SKM-1 treated with dmso at 0.1 percent for 144 hours (cell line): ENCODE measurements around the gene MRPL18.
"Not testable (repeated sequence)": the region's sequence is repeated elsewhere in the genome, so short reads cannot be mapped to it uniquely, and the experiment has no call there.

ENCODE experiments used
- DNase-seq: peaks from one replicate; lab custom pipeline; 2025; ENCODE audit not compliant: unreplicated experiment; lab: John Stamatoyannopoulos, UW

Gene MRPL18

DNA sequence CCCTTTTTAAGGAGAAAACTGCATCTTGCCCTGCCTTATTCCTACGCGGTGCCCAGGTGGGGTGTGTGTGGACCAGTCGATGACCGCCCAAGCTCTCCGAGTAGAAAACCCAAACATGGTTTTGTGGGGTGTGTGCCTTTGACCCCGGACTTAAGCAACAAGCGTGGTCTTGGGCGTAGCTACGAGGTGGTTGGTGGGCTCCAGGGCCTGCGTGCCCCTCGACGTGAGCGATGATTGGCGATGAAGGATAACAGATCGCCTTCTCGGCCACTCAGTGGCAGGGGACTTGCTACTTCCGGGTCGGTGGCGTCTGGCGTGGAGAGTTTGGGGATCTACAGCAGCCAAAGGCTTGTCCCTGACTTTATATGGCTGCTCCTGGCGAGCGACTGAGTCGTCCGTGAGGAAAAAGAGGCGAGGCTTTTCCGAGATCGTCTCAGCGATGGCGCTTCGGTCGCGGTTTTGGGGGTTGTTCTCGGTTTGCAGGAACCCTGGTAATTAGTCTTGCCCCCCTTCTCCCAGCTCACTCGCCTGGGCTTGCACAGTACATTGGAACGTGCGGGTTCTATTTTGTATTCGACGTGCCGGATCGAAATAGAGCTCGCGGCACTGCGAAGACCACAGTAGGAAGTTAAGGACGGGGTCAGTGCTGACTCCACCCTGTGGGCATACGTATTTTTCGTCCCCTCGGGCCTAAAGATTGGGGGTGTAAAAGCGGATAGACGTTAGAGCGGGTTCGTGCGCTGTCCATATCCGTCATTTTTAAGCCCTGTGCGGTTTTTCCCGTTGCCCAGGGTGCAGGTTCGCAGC lies at the start of gene MRPL18:
TSS of gene MRPL18 (plus strand) at position 319 of the 807 bp plus-strand sequence. CDS start at position 440, 121 bp downstream.
- DNase-seq = peak; percentile 94

DNA sequence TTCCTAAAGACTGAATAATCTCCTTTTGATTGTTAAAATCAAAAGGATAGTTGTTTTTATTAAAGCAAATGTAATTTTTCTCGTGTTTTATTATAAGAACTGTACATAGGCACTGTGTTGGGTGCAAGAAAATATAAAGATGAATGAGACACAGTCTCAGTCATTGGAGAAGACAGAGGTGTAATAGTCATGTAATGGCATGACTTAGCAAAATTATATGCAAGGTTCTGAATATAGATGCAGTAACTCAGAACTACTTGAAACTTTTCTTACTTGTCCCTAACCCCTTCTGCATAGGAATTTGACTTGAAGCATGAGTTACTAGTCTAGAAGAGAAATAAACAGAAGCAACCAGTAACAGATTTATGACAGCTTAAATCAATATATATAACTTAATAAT lies 48.1 kb upstream of the MRPL18 start:
- DNase-seq = no peak

- no peak for DNase-seq
These were observed 45.2 kb upstream of the MRPL18 start for GRCh38 chr6:159745081-159745480.

GRCh38 chr6:159746759-159747158 lies 43.5 kb upstream of the MRPL18 start:
- DNase-seq = no peak

- not testable (repeated sequence) for DNase-seq
These were observed 42.1 kb upstream of the MRPL18 start for GRCh38 chr6:159748127-159748526.

GRCh38 chr6:159751448-159751847 lies 38.8 kb upstream of the MRPL18 start:
- no peak for DNase-seq

- no peak for DNase-seq
These were observed 37.0 kb upstream of the MRPL18 start for GRCh38 chr6:159753081-159753872.

GRCh38 chr6:159754401-159754800 lies 35.9 kb upstream of the MRPL18 start:
- no peak for DNase-seq

DNA sequence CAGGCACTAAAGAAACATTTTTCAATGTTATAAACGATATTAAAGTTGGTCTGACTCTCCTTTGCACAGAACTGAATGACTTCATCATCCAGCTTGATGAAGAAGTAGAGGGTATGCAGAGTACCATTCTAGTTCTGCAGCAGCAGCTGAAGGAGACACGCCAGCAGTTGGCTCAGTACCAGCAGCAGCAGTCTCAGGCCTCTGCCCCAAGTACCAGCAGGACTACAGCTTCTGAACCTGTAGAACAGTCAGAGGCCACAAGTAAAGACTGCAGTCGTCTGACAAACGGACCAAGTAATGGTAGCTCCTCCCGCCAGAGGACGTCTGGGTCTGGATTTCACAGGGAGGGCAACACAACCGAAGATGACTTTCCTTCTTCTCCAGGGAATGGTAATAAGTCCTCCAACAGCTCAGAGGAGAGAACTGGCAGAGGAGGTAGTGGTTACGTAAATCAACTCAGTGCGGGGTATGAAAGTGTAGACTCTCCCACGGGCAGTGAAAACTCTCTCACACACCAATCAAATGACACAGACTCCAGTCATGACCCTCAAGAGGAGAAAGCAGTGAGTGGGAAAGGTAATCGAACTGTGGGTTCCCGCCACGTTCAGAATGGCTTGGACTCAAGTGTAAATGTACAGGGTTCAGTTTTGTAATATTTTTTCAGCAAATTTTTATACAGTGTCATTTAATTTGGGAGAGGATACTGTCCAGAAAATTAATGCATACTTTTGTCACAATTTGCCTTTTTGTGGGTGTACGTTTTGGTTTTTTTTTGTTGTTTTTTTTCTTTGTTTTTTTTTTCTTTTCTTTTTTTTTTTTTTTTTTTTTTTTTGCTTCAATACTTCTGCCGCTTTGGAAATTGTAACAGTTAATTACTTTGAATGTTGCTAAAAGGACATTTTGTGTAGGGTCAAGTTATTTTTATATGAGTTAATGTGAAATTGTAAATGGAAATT lies 35.0 kb upstream of the MRPL18 start:
- DNase-seq = no peak

DNA sequence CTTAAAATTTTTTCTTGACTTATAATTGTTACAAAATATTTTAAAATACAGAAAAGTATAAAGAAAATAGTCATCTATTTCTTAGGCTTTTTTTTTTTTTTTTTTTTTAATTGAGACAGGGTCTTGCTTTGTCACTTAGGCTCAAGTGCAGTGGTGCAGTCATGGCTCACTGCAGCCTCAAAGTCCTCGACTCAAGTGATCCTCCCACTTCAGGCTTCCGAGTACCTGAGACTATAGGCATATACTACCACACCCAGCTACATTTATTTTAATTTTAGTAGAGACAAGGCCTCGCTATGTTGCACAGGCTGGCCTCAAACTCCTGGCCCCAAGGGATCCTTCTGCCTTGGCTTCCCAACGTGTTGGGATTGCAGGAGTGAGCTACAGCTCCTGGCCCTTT lies 33.8 kb upstream of the MRPL18 start:
- no peak for DNase-seq

DNA sequence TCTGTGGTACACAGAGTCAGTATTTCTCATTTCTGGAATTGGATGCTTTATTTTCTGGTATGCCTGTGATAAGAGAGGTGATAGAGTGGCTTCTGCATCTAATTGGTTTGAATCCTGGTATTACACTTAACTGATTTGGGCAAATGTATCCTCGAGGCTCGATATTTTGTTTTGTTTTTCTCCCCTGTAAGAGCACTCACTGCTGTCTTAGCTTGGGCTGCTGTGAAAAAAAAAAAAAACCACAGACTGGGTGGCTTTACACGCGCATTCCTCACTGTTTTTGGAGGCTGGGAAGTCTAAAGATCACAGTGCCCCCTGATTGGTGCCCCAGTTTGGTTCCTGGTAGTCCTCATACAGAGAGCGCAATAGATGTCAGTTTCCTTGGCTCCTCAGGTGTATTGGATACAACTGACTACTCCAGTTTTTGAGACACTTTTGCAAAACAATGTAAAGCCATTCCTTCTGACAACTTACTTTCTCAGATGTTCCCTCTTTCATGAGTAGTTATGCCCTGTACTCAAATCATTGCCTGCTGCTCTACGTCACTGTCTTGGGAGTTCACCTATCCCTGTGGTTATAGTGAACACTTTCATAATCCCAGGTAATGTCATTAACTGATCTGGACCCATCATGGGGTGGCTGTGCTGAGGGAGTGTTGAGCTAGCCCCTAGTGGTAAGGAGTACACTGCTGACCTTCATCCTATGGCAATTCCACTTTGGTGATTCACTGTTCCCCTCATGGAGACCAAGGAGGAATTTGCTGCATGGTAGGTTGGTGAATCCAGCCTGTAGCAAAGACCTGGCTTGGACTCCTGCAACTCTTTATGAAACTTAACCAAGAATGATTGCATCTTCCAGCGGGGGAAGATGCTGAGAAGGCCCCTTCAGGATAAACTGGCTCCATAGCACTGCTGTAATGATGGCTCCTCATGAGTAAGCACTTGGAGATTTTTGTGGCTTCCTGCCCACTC lies 32.0 kb upstream of the MRPL18 start:
- no peak for DNase-seq

GRCh38 chr6:159759645-159760044 lies 30.6 kb upstream of the MRPL18 start:
- no peak for DNase-seq

DNA sequence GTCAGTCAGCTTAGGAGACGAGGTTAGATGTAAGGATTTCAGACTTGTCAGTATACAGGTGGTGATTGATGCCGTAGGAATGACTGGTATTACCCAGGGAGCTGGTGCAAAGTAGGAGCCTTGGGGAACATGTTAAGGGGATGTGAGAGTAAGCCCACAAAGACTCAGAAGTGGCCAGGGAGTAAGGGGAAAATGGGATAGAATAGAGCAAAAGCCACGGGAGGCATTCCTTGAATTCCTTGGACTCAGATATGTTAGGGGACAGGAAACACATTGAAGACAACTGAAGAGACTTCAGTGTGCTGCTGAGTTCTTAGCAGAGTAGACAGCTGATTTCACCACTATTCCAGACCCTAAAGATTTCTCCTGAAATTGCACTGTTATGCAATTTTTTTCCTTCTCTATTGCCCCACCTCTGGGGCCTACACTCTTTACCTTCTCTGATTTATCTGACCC lies 29.6 kb upstream of the MRPL18 start:
- peak; percentile 4 for DNase-seq

DNA sequence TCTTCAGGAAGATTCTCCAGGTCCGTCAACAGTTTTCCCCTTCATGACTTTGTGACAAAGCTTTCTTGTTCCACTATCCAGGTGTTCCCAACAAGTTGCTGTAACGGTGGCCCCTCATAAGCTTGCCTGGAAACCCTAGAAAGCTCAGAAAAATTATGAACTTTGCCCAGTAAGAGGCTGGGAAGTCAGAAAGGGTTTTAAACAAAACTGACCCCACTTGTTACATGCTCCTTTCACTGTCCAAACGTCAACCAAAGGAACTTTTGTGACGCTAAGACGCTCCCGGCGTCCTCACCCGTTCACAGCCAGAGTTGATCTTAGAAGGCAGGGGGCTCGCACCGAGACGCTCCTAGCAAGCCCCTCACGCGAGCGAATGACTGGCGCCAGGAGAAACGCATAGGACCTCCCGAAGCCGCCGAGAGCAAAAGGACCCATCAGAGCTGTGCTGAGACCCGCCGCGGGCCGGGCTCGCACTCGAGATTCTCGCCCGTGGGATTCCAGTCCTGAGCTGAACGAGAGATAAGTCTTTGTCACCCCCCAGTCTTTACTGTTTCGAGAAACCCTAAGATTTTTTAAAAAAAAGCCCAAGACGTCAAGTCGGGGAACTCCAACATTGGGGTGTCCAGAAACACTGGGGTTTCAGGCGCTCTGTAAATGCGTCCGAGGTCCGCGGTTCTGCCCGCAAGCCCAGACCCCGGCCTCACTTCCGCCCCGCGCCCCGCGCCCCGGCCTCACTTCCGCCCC lies 29.0 kb upstream of the MRPL18 start:
- DNase-seq = no peak

- peak; percentile 91 for DNase-seq
These were observed 28.2 kb upstream of the MRPL18 start, which contains the start of gene ACAT2 for GRCh38 chr6:159761873-159762680. ACAT2 (plus strand) TSS chr6:159762045; CDS start chr6:159762088, 43 bp downstream.

DNA sequence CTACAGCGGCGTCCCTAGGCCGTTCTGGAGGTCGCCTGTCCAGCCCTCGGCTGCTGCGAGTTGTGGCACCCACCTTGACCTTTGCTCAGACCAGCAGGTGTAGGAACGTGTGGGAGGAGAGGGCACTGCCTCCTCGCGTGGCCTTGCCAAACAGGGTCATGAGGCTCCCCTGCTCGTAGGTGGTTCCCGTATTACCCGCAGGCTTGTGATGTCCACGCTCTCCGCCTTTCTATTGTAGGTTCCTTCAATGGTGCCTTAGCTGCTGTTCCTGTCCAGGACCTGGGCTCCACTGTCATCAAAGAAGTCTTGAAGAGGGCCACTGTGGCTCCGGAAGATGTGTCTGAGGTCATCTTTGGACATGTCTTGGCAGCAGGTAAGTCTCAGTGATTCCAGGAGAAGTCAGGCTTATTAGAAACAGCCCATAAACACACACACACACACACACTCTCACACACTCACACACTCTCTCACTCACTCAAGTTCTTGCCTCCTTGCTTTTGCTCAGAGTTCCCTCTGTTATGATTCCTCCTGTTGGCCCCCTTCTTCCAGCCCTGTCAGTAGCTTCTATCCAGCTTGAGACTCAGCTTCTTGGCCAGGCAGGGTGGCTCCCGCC lies 27.5 kb upstream of the MRPL18 start:
- DNase-seq = no peak

GRCh38 chr6:159766906-159767305 lies 23.4 kb upstream of the MRPL18 start:
- no peak for DNase-seq

- no peak for DNase-seq
These were observed 20.8 kb upstream of the MRPL18 start for GRCh38 chr6:159769470-159769869.
